NCI-H446 treated with DMSO at 0.1 percent for 48 hours (cell line): ENCODE data around the gene B3GALT5.
"Not testable (repeated sequence)": the region's sequence is repeated elsewhere in the genome, so short reads cannot be mapped to it uniquely, and the experiment has no call there.

Experiments used
- DNase-seq: peaks from one replicate; lab custom pipeline; 2025; lab: John Stamatoyannopoulos, UW

B3GALT5 gene

GRCh38 chr21:39667353-39667891, 54.7 kb downstream of the B3GALT5 start:
- DNase-seq: no peak

- DNase-seq: no peak
Observed at GRCh38 chr21:39668369-39668768, 55.6 kb downstream of the B3GALT5 start.

GRCh38 chr21:39669485-39669884, 56.7 kb downstream of the B3GALT5 start:
- no peak for DNase-seq

GRCh38 chr21:39669976-39670661, 57.4 kb downstream of the B3GALT5 start:
- DNase-seq: no peak

DNA sequence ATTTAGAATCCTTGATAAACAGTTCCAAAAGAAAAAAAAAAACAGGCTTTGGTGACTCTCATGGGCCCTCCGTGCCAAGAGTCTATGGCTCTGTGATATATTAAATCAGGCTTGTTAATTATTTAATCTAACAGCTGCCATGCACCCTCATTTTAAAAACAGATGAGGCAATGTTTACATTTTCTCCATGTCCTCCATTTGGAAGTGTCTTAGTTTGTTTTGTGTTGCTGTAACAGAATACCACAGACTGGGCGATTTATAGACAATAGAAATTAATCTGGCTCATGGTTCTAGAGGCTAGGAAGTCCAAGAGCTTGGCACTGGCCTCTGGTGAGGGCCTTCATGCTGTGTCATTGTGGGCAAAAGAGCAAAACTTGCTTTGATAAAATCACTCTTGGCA, 58.0 kb downstream of the B3GALT5 start:
- no peak for DNase-seq

DNA sequence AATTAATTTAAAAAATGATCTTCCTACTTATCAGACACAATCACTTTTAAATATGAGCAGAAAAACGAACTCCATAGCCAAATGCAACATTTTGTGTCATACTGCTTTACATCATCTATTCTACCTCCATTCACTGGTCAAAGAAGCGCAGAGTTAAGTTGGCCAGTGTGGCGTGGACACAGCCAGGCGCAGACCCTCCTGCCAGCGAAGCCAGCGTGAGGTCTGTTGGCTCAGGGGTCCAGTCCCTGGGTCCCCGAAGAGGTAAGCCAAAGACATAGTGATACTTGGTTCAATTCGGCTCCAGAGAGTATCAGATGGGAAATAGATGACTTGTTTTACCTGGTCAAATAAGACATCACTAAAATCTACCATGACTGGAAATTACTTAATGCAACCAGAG, 59.2 kb downstream of the B3GALT5 start:
- no peak for DNase-seq

GRCh38 chr21:39673163-39673562, 60.4 kb downstream of the B3GALT5 start:
- no peak for DNase-seq

DNA sequence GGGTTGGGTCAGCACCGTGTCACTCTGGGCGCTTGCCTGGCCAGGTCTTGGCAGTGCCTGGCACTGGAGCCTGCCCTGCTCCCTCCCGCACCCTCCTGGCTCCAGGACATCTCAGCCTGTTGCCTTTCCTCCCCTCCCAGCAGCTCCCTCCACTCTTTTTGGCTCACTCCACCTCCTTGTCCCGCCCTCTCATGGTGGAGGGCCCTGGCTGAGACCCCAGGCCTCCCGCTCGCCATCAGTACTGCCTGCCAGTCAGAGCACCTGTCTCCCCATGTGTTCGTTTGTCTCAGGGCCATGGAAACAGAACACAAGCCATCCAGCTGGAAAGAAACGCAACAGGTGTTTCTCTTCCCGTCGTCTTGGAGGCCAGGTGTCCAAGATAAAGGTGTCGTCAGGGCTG, 61.0 kb downstream of the B3GALT5 start:
- no peak for DNase-seq

DNA sequence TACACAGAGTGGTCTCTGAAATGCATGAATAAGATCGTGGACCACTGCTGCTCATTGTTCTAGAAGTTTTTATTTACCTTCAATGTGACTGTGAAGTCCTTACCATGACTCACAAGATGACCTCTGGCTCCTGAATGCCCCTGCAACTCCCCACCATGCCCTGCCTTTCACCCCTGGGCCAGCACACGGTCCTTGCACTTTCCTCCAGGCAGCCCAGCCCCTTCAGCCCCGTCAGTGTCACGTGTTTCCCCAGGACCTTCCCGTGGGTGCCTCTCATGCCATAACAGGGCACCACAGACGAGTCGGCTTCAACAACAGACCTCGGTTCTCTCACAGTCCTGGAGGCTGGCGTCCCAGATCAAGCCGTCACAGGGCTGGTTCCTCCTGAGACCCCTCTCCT, 62.1 kb downstream of the B3GALT5 start:
- no peak for DNase-seq

- DNase-seq: no peak
Observed at GRCh38 chr21:39675590-39675989, 62.9 kb downstream of the B3GALT5 start.

GRCh38 chr21:39675993-39676661, 63.4 kb downstream of the B3GALT5 start:
- DNase-seq: no peak

- no peak for DNase-seq
Observed at GRCh38 chr21:39680216-39680615, 67.5 kb downstream of the B3GALT5 start.

DNA sequence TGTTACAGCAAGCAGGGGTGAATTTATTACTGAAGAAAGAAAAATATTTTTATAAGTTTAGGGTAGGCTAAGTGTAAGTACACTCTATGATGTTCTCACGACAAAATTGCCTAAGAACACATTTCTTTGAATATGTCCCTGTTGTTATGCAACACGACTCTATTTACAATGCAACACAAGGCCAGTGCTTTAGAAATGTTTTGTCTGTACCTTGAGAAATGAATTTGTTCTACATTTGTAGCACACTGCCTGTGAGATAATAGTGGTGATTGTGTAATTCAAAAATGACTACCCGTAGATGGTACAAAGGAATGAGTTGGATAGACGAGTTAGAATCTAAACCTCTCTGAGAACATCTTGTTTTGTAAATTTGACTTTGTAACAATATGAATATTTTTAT, 68.5 kb downstream of the B3GALT5 start:
- DNase-seq: no peak

DNA sequence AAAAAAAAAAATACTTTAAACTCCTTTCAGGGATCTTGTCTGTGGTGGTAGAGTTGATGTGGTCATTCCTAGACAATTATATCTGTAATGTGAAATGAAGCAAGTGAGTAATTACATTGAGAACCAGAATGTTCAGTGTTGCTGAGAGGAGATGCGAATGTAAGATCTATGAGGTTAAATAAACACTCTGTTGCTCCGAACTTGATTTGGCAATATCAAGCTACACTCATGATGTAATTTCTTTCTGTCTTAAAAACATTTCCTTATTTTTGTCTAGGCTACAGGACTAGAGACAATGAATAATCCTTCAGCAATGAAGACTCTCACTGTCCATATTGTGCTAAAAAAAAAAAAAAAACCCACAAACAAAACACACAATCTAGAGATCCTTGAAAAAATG, 69.1 kb downstream of the B3GALT5 start:
- no peak for DNase-seq

DNA sequence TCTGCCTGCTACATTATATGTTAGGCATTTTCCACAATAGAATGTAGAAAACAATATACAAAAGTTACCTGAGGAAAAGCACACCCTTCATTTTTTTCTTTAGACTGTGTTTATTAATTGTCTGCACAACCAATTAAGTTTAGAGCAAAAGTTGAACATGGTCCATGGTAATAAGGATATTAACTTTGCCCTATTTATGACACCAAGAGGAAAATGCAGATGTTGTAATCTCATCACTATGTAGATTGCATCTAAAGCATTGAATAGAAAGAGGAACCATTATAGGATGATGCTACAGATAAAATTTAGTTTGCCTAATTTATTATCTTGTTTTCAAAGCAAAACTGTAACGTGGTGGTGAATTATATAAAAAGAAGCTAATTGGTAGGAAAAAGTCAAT, 72.5 kb downstream of the B3GALT5 start:
- no peak for DNase-seq

GRCh38 chr21:39685991-39686390, 73.3 kb downstream of the B3GALT5 start:
- no peak for DNase-seq

GRCh38 chr21:39686646-39687468, 74.1 kb downstream of the B3GALT5 start:
- DNase-seq: no peak

- no peak for DNase-seq
Observed at GRCh38 chr21:39688010-39688409, 75.3 kb downstream of the B3GALT5 start.

DNA sequence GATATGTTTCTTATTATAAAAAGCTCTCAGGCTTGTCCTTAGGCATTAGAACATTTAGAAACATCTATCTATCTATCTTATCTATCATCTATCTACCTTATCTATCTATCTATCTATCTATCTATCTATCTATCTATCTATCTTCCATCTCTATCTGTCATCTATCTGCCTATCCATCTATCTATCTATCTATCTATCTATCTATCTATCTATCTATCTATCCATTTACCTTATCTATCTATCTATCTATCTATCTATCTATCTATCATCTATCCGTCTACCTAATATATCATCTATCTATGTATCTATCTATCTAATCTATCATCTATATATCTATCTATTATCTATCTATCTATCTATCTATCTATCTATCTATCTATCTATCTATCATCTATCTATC, 77.1 kb downstream of the B3GALT5 start:
- not testable (repeated sequence) for DNase-seq

DNA sequence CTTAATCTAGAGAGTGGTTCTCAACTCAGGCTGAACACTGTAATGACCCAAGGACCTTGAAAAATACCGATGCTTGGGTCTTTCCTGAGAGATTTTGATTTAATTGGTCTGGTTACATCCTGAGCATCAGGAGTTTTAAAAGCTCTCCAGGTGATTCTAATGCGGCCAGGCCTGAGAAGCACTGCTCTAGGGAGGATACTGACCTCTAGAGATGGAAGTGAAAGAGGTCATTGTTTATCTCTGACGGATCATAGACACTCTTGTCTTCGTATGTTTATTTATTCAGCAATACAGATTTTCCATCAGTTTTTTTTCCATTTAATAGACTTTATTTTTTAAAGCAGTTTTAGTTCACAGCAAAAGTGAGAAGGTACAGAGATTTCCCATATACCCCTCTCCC, 77.7 kb downstream of the B3GALT5 start:
- DNase-seq: no peak

DNA sequence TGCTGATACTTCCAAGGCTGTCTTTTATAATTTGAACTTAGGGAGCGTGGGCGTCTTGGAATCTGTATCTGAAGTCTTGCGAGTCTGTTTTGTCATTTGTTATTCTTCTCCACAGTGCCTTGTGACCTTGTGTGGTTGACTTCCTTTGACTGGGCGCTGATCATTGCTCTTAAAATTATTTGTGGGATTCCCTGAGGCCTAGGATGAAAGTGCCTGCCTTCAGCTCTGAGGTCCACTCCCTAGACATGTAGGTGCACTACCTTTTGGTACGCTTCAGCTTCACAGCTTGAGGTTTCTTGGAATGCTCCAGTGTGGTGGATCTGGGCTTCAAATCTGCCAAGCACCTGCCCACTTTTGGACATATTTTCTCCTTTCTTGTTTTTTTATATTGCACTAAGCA, 82.0 kb downstream of the B3GALT5 start:
- no peak for DNase-seq

DNA sequence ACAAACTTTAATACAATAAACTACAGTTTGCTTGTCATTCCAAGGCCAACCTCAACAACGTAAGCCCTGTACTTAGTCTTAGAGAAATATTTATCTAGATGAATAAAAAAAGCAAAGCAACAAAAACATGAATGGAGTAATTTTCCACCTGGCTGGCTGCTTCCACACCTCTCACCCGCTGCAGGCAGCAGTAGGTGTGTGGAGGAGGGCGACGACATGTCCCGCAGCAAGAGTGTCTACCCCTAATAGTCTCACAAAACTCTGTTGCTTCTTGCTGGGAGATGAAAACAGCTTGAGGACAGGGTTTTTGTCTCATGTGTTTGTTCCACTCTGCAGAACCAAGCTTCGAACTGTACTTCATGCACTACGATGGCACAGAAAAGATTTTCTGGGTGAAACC, 83.5 kb downstream of the B3GALT5 start:
- no peak for DNase-seq

DNA sequence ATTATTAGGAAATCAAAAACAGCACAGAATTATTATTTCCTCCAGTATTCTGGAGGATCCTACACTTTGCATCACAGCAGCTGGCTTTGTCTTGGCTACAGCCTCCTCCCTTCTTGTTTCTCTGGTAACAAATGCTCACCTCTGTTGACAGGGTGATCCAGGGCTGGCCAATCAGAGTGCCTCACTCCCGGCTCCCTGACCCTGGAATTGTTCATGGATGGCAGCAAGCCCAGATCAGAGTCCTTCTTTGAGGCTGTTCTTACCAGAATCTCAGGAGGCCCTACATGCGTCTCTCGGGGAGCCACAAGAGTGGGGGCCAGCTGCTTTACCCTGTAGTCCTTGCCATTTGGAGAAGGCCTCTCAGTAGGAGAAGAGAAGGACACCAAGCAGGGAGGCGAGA, 83.9 kb downstream of the B3GALT5 start:
- DNase-seq: no peak
